Right renal cortex interstitium (tissue), 3 donors: Measurements from ENCODE around the gene TRAPPC6A. TPM values are rescaled to one million over a fixed set of nuclear protein-coding genes. Genes with fewer than 3 reads are reported as not detected.

Experiments used
- DNase-seq, 3 donors: peaks; one replicate each; pipeline ENCODE4 v3.0.0-alpha.2; 2013; ENCODE audit warnings: low read depth in 3 of 3, low spot score in 2 of 3
- polyA plus RNA-seq, 3 donors: library from polyadenylated mRNA; unstranded; fragments of 120-200 nt; gene quantifications; one replicate each; pipeline ENCODE4 v1.2.1, GENCODE V29; 2013; ENCODE audit not compliant: insufficient read length in 3 of 3

Gene TRAPPC6A, protein sequence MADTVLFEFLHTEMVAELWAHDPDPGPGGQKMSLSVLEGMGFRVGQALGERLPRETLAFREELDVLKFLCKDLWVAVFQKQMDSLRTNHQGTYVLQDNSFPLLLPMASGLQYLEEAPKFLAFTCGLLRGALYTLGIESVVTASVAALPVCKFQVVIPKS
- polyA plus RNA-seq = 10 to 100 TPM; 25.5 to 33.2 (median 32.4) TPM

DNA sequence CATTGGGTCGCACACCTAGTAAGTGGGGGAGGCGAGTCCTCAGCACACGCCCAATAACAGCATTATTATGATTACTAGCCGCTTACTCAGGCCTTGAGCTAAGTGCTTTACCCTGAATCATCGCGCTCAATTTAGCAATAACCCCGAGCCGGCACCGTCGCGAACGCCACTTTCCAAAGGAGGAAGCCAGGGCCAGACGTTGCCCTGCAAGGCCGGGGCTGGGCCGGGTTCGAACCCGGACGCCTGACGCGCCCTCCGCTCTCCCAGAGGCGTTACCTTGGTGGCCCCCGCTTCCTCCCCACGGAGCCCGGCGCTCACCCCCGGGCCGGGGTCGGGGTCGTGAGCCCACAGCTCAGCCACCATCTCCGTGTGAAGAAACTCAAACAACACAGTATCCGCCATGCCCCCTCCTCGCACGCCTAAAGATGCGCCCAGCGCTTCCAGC is at the start of gene TRAPPC6A:
TRAPPC6A (minus strand) TSS at position 421 of the 445 bp plus-strand sequence; CDS start at position 402, 19 bp downstream.
- no peak for DNase-seq

DNA sequence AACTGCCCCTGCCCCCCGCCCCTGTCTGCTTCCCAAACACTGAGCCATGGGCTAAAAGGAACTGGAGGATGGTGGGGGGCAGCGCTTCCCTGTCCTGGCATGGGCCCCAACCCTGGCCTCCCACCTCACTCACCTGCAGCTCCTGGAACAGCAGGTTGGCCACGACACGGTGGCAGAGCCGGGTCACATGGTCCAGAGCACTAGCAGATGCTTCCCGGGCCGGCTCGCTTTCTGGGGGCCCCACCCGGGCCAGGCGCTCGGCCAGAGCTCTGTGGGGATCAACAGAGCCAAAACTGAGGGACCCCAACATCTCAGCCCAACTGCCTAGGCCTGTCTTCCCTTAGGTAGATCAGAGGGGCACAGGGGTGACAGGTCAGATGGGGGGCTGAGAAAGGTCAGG is 46.6 kb upstream of the TRAPPC6A start:
- DNase-seq = no peak

DNA sequence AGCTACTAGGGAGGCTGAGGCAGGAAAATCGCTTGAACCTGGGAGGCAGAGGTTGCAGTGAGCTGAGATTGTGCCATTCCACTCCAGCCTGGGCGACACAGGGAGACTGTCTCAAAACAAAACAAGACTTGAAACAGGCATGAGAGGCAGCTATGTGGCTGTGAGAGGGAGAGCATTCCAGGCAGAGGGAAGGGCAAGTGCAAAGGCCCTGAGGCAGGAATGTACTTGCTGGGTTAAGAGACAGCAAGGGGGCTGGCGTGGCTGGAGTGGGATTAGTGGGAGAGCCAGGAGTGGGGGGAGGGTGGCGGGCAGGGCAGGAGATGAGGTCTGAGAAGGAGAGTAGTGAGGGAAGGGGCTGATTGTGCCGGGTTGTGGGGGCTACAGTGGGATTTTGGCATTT is 45.8 kb upstream of the TRAPPC6A start:
- no peak for DNase-seq

DNA sequence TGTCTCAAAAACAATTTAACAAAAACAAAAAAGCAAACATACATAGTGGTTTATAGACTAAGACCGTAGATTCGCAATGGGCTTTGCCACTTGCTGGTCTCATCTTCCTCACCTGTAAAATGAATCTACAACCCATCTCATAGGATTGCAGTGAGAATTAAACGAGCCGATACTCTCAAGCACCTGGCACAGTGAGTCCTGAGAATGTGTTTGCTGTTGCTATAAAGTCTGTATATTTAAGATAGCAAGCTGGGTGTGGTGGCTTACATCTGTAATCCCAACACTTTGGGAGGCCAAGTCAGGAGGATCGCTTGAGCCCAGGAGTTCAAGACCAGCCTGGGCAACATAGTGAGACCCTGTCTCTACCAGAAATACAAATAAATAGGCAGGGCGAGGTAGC is 44.7 kb upstream of the TRAPPC6A start:
- DNase-seq = no peak

DNA sequence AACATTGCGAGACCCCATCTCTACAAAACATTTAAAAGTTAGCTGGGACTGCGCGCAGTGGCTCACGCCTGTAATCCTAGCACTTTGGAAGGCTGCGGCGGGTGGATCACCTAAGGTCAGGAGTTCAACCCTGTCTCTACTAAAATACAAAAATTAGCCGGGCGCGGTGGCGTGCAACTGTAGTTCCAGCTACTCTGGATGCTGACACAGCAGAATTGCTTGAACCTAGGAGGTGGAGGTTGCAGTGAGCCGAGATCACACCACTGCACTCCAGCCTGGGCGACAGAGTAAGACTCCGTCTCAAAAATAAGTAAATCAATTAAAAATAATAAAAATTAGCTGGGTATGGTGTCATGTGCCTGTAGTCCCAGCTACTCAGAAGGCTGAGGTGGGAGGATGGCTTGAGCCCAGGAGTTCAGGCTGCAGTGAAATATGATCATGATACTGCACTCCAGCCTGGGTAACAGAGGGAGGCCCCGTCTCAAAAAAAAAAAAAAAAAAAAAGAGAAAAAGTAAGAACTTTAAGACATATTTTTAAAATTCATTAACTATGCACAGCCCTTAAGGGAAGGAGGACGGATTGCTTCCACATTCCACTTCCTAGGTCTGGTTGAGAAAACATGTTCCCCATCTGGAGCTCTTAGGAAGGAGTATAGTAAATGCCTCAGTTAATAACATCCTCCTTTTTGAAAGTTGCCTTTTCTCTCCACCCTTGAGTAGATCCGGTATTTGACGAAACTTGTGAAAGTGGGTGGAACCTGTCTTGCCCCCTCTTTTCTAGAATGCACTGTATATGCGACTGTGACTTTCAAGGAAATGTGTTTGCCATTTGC is 41.1 kb upstream of the TRAPPC6A start:
- no peak for DNase-seq

DNA sequence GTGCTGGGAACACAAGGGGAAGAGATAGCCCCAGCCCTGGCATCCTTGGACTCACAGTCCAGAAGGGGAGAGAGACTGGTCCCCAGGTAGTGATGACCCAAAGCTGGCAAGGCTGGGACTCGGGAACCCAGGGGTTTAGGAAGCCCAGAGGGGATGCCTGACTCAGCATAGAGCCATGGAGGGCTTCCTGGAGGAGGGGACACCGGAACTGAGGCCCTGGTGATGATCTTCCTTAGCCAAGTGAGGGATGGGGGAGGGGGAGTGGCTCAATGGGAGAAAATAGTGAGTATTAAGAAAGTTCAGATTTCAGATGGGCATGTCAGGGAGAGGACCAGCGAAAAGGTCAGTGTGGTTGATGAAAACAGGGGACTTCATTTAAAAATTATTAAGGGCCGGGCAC is 40.4 kb upstream of the TRAPPC6A start:
- DNase-seq = no peak

DNA sequence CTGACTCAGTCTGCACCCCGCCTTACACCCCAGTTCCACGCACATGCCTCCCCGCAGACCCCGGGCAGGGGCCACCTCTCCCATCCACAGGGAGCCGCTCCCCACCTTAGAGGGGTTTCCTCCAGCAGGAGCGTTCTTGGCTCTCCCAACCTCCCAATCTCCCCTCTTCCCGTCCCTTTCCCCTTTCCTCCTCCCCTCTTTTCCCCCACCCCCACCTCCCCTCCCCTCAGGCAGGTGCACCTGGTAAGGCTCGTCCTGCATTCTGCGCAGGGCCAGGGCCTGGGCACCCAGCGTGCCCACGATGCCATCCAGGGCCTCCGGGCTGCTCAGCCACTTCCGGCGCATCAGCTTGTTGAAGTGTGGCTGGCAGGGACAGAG is 39.9 kb upstream of the TRAPPC6A start:
- DNase-seq = no peak

DNA sequence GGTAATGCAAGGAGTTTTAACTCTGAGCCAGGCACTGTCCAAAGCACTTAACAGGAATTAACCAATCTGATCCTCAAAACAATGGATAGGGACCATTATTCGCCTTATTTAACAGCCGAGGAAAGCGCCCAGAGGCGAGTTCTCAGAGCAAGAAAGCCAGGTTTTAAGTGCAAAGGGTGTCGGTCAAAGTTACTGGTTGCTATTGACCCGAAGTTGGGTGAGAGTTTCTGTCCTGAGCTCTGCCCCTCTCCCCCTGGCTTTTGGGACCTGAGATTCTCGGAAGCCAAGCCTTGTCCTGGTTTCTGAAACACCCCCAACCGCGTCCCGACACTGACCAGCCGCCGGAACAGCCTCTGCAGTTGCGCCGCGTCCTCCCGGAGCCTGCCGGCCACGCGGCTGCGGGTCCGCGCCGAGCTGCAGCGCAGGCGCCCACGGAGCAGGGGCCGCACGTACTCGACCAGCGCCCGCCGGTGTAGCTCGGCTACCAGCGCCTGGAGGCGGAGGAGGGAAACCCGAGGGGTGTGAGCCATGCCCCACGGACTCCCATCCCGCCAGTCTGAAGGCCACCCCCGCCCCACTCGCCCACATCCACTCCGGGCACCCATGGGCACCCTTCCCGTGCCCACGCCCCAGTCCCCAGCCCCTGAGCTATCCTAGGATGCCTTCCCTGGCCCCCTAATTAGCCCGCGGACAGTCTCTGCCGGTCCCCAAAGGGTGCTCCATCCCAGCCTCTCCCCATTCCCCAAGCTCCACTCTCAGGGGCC is 39.3 kb upstream of the TRAPPC6A start:
- no peak for DNase-seq

DNA sequence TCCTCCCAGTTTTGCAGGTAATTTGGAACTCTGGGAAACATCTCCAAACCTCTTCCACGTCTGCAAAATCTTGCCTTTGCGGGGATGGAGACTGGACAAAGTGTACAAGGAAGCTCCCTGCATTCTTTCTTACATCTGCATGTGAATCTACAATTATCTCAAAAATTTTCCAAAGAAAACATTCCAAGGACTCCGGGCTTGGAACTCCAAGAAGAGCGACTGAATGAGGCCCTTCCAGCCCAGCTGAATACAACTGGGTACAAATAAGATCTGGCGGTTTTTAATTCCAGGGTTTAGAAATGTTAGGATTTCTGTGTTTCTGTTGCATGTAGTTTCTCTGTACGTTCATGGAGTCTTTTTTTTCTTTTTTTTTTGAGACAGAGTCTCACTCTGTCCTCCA is 38.6 kb upstream of the TRAPPC6A start:
- no peak for DNase-seq

DNA sequence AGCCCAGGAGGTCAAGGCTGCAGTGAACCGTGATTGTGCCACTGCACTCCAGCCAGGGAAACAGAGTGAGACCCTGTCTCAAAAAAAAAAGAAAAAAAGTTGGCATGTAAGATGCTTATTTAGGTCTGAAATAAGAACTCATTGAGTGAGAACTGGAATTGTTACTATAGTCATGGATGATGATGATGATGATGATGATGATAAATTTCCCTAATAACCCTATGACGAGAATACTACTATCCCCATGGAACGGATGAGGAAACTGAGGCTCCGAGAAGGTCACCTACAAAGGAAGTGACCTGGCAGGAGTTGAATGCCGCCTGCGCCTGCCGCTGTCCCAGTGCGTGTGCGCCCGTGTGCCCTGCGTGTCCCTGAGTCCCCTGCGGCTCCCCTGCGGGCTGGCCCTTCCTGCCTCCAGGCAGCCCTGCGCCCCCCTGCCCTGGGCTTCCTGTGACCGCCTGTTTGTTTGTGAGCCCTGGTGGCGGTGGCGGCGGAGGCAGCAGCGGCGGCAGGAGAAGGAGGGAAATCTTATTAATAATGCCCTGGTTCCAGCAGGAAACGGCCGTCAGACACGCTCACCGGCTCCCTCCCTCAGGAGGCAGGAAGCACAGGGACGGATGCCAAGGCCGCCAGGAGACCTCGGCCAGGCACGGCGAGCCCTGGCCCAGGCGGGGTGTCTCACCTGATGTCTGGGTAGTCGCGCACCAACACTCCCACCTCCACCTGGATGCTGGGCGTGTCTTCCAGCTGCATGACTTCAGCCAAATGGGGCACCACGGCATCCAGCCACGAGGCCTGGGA is 37.6 kb upstream of the TRAPPC6A start:
- no peak for DNase-seq

DNA sequence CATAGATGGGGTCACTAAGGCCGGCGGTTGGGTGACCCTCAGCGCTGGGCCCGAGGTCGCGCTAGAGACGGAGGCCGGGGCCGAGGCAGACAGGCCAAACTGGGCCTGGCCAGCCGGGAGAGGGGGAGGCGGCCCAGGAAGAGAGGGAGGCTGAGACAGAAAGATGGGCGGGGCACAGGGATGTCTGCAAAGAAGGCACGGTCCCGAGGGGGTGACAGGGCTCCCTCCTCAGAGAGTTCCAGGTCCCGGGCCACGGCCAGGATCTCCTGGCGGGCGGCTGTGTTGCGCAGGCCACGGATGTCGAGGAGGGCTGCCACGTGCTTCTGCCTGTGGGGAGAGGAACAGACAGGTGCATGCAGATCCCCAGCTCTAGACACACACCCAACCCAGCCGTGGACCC is 35.0 kb upstream of the TRAPPC6A start:
- no peak for DNase-seq

DNA sequence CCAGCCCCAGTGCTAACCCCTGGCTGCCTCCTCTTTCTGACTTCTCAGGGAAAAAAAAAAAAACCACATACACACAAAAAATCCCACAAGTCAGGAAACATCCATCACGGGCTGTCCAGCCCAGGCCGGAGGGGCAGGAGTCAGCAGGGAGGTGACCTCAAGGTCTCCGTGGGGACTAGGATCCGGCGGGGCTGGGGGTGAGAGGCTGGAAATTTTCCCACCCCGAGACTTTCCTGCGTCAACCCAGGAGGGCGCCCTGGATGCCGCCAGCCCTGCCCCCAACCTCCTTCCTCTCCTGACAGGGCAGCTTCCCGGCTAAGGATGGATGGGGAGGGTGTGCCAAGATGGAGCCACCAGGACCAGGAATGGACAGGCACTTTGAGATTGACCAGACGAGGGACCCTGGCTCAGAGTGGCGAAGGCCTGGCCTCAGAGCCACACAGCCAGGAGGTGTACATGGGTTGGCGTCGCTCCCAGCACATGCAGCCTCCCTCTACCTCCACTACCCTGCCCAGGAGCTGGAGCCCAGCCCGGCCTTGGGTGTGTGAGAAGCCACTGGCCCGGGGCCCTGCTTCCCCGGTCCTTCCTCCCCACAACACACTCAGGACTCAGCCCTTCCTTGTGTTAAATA is 33.8 kb upstream of the TRAPPC6A start:
- DNase-seq = no peak

DNA sequence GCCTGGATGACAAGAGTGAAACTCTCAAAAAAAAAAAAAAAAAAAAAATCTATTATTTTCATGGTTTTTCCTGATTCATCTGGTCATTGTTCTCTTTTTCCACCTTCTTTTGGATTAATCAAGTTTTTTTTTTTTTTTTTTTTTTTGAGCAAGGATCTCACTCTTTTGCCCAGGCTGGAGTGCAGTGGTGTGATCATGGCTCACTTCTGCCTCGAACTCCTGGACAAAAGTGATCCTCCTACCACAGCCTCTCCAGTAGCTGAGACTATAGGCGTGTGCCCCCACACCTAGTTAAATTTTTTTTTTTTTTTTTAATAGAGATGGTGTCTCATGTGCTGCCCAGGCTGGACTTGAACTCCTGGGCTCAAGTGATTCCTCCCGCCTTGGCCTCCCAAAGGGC is 28.3 kb upstream of the TRAPPC6A start:
- DNase-seq = no peak

DNA sequence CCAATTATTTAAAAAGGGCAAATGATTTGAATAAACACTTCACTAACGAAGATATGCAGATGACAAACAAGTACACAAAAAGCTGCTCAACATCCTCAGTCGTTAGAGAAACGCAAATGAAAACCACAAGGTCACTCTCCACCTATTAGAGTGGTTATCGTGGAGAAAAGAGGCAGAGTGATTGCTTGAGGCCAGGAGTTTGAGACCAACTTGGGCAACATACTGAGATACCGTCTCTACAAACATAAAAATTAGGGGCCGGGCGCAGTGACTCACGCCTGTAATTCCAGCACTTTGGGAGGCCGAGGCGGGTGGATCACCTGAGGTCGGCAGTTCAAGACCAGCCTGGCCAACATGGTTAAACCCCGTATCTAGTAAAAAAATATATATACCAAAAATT is 27.8 kb upstream of the TRAPPC6A start:
- no peak for DNase-seq

DNA sequence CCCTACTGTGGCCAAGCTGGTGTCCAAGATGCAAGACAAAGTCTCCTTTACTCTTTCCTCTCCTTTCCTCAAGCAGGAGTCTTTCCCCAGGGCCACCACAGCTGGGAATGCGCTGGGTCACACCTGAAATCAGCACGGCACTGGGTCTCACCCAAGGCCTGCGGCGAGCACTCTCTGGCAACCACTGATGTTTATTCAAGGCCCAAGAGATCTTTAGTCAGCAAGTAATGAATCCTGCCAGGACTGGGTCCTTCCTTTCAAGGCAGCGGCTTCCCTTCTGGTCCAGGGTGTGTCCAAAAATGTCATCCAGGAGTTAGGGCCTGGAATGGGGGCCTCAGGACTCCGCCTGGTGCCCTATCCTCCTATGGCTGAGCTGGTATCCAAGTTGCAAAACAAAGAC is 24.6 kb upstream of the TRAPPC6A start:
- DNase-seq = no peak

DNA sequence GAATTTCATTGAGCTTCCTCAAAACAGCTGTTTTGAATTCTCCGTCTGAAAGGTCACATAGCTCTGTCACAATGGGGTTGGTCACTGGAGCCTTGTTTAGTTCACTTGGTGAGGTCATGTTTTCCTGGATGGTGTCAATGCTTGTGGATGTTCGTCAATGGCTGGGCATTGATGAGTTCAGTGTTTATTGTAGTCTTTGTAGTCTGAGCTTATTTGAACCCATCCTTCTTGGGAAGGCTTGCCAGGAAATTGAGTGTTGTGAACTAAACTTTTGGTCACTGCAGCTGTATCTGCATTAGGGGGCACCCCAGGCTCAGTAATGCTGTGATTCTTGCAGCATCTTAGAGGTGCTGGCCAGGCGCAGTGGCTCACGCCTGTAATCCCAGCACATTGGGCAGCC is 22.5 kb upstream of the TRAPPC6A start:
- no peak for DNase-seq

DNA sequence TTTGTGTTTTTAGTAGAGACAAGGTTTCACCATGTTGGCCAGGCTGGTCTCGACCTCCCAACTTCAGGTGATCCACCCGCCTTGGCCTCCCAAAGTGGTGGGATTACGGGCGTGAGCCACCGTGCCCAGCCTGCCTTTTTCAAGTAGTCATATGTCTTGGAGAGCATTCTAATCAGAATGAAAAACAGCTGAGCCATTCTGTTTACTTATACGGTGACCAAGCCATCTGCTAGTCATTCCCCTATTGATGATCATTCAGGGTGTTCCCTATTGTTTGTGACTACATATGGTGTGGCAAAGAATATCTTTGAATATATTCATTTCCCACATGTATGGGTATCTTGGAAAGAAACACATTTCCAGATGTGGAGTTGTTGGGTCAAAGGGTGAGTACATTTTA is 17.7 kb upstream of the TRAPPC6A start:
- no peak for DNase-seq

DNA sequence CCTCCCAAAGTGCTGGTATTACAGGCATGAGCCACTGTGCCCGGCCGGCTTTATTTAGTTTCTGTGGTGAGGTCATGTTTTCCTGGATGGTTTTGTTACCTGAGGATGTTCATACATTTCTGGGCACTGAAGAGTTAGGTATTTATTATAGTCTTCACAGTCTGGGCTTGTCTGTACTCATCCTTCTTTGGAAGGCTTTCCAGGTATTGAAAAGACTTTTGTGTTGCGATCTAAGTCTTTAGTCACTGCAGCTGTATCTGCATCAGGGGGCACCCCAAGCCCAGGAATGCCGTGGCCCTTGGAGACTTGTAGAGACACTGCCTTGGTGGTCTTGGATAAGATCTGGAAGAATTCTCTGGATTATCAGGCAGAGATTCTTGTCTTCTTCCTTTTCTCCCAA is 13.3 kb upstream of the TRAPPC6A start:
- DNase-seq = no peak

DNA sequence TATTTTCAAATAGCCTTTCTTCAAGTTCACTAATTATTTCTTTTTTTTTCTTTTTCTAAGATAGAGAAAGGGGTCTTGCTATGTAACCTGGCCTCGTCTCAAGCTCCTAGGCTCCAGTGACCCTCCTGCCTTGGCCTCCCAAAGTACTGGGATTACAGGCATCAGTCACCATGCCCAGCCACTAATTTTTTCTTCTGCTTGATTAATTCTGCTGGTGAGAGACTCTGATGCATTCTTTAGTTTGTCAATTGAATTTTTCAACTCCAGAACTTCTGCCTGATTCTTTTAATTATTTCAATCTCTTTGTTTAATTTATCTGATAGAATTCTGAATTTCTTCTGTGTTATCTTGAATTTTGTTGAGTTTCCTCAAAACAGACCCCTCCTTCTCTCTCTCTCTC is 11.9 kb upstream of the TRAPPC6A start:
- no peak for DNase-seq

DNA sequence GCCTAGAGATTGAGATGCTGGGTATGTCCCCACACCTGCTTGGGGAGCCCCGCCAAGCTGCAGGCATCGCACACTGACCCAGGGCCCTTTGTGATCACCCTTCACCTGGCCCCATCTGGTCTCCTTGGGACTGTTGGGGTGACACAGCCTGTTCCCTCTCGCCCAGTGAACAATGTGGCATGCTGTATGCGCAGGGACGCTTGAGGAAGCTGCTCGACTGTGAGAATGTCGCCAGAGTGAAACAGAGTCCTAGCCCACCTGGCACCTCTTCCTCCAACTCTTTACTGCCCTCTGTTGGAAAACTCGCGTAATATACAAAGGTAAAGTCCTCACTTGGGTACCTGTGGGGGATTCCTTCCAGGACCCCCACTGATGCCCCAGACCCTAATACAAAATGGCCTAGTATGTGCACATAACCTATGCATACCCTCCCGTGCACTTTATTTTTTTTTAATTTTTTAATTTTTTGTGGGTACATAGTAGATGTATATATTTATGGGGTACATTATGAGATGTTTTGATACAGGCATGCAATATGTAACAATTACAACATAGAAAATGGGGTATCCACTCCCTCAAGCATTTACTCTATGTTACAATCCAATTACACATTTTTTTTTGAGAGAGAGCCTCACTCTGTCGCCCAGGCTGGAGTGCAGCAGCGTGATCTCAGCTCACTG is 9.5 kb upstream of the TRAPPC6A start:
- no peak for DNase-seq
